MCF 10A (cell line): ENCODE measurements around the gene HPSE2. TPM values are rescaled to one million over a fixed set of nuclear protein-coding genes. Genes with fewer than 3 reads are reported as not detected.
"Not testable (repeated sequence)": the region's sequence is repeated elsewhere in the genome, so short reads cannot be mapped to it uniquely, and the experiment has no call there.

Experiments
- BruUV-seq: library from RNA; stranded (reverse); fragments of 400-500 nt; replicated peaks from 2 replicates; lab custom pipeline; 2021; lab: Mats Ljungman, UMichigan
- CTCF ChIA-PET: fragments of 300-600 bp; sonication (Branson Sonifier 250); formaldehyde crosslinking; extraction: SDS; loops from one replicate; lab custom pipeline; 2021; ENCODE audit warnings: antibody characterized with exemption, inconsistent platforms; lab: Yijun Ruan, JAX
- POLR2A ChIA-PET: fragments of 300-600, 350-650 bp; sonication (Branson Sonifier 250); formaldehyde crosslinking; extraction: SDS; loops from one replicate; lab custom pipeline; 2020; ENCODE audit warnings: antibody characterized with exemption, inconsistent platforms; lab: Yijun Ruan, JAX
- DNase-seq: peaks from one replicate; pipeline ENCODE4 v3.0.0-alpha.2; 2018; ENCODE audit not compliant: unreplicated experiment
- H3K27ac Mint-ChIP-seq: one replicate; pipeline ENCODE4 v1.8.0; 2022; ENCODE audit warnings: mild to moderate bottlenecking, low read depth, mixed read lengths; ENCODE audit not compliant: unreplicated experiment
- H3K27me3 Mint-ChIP-seq: one replicate; pipeline ENCODE4 v1.8.0; 2022; ENCODE audit warnings: mixed read lengths; ENCODE audit not compliant: insufficient read depth, unreplicated experiment
- H3K36me3 Mint-ChIP-seq: one replicate; pipeline ENCODE4 v1.8.0; 2022; ENCODE audit warnings: mild to moderate bottlenecking, moderate library complexity, mixed read lengths; ENCODE audit not compliant: insufficient read depth, unreplicated experiment
- H3K4me1 Mint-ChIP-seq: one replicate; pipeline ENCODE4 v1.8.0; 2022; ENCODE audit warnings: mixed read lengths; ENCODE audit not compliant: insufficient read depth, unreplicated experiment
- H3K4me3 Mint-ChIP-seq: one replicate; pipeline ENCODE4 v1.8.0; 2022; ENCODE audit warnings: mild to moderate bottlenecking, moderate library complexity, mixed read lengths; ENCODE audit not compliant: unreplicated experiment
- H3K9me3 Mint-ChIP-seq: one replicate; pipeline ENCODE4 v1.8.0; 2022; ENCODE audit warnings: mixed read lengths; ENCODE audit not compliant: unreplicated experiment
- CTCF ChIP-seq: fragments of 200-600 bp; IDR thresholded peaks from one replicate; pipeline ENCODE4 v1.8.0; 2022; ENCODE audit warnings: antibody characterized with exemption, mild to moderate bottlenecking; ENCODE audit not compliant: unreplicated experiment
- intact Hi-C: fragments of 100-400 bp; cut with micrococcal nuclease; formaldehyde crosslinking; loops from 2 replicates; pipeline ENCODE4 v1.14.1; 2022
- total RNA-seq: library from RNA; stranded (reverse); gene quantifications from 2 replicates; pipeline ENCODE4 v1.2.3, GENCODE V29; 2022

Gene HPSE2
- total RNA-seq, 1 experiment from 2014 or later: not detected

GRCh38 chr10:99004738-99005137 lies 230.9 kb downstream of the HPSE2 start:
- DNase-seq: no peak
- Mint-ChIP-seq H3K4me1 (peaks cover 6% of the 10 kb centered on the region), H3K27me3 (peaks cover 10% of the 10 kb centered on the region), H3K4me3 (no peak overlapping the region), H3K27ac (no peak overlapping the region), H3K36me3 (no peaks in the 10 kb centered on the region), H3K9me3 (peaks cover 18% of the 10 kb centered on the region)
- CTCF ChIA-PET: interaction anchor here (0.9 kb wide), 1 partner anchor 39 kb away, joined by 3 read pairs; no protein-coding TSS in a partner anchor
- BruUV-seq: no TSS peak
- intact Hi-C loops: no loop called here
- POLR2A ChIA-PET: no interaction called here
- no peak for TF ChIP-seq CTCF

GRCh38 chr10:99002392-99002791 lies 233.3 kb downstream of the HPSE2 start:
- no peak for TF ChIP-seq CTCF
- H3K4me1 Mint-ChIP-seq: no peaks in the 10 kb centered on the region
- ChIA-PET CTCF (no interaction called here), POLR2A (no interaction called here)
- H3K9me3 Mint-ChIP-seq: peaks cover 18% of the 10 kb centered on the region
- BruUV-seq: no TSS peak
- no peak for DNase-seq
- H3K4me3 Mint-ChIP-seq: no peak overlapping the region
- intact Hi-C loops: no loop called here
- H3K27ac Mint-ChIP-seq: no peak overlapping the region
- no peaks in the 10 kb centered on the region for H3K36me3 Mint-ChIP-seq
- H3K27me3 Mint-ChIP-seq: peaks cover 10% of the 10 kb centered on the region

- ChIA-PET POLR2A (no interaction called here), CTCF (no interaction called here)
- intact Hi-C loops: no loop called here
- H3K27ac Mint-ChIP-seq: no peak overlapping the region
- no peak for DNase-seq
- no peak overlapping the region for H3K4me3 Mint-ChIP-seq
- no peaks in the 10 kb centered on the region for H3K9me3 Mint-ChIP-seq
- no peaks in the 10 kb centered on the region for H3K36me3 Mint-ChIP-seq
- no peaks in the 10 kb centered on the region for H3K27me3 Mint-ChIP-seq
- no peak for TF ChIP-seq CTCF
- no peaks in the 10 kb centered on the region for H3K4me1 Mint-ChIP-seq
- no TSS peak for BruUV-seq
Observed at GRCh38 chr10:98997596-98997995, 238.1 kb downstream of the HPSE2 start.

- DNase-seq: no peak
- no TSS peak for BruUV-seq
- CTCF ChIA-PET: interaction anchor here (0.6 kb wide), 1 partner anchor 38 kb away, joined by 3 read pairs; no protein-coding TSS in a partner anchor
- no peaks in the 10 kb centered on the region for H3K36me3 Mint-ChIP-seq
- intact Hi-C loops: no loop called here
- H3K9me3 Mint-ChIP-seq: no peaks in the 10 kb centered on the region
- H3K4me1 Mint-ChIP-seq: no peaks in the 10 kb centered on the region
- H3K27ac Mint-ChIP-seq: no peak overlapping the region
- H3K4me3 Mint-ChIP-seq: no peak overlapping the region
- TF ChIP-seq CTCF: no peak
- POLR2A ChIA-PET: no interaction called here
- no peaks in the 10 kb centered on the region for H3K27me3 Mint-ChIP-seq
Observed at GRCh38 chr10:98994030-98994429, 241.6 kb downstream of the HPSE2 start.

GRCh38 chr10:98983751-98984150 lies 251.9 kb downstream of the HPSE2 start:
- H3K4me1 Mint-ChIP-seq, DNase-seq, CTCF ChIA-PET, H3K4me3 Mint-ChIP-seq, BruUV-seq, intact Hi-C loops, H3K9me3 Mint-ChIP-seq, H3K27ac Mint-ChIP-seq, POLR2A ChIA-PET, H3K36me3 Mint-ChIP-seq: not testable (repeated sequence)
- peaks cover 33% of the 10 kb centered on the region for H3K27me3 Mint-ChIP-seq
